HG02884 (cell line): Measurements from ENCODE around the gene DAZAP1.

ENCODE experiments used
- ATAC-seq: cut with Tn5 transposase; IDR thresholded peaks from one replicate; pipeline ENCODE4 v1.9.1; 2021; ENCODE audit warnings: mild to moderate bottlenecking, moderate library complexity; ENCODE audit not compliant: unreplicated experiment

The DAZAP1 gene

DNA sequence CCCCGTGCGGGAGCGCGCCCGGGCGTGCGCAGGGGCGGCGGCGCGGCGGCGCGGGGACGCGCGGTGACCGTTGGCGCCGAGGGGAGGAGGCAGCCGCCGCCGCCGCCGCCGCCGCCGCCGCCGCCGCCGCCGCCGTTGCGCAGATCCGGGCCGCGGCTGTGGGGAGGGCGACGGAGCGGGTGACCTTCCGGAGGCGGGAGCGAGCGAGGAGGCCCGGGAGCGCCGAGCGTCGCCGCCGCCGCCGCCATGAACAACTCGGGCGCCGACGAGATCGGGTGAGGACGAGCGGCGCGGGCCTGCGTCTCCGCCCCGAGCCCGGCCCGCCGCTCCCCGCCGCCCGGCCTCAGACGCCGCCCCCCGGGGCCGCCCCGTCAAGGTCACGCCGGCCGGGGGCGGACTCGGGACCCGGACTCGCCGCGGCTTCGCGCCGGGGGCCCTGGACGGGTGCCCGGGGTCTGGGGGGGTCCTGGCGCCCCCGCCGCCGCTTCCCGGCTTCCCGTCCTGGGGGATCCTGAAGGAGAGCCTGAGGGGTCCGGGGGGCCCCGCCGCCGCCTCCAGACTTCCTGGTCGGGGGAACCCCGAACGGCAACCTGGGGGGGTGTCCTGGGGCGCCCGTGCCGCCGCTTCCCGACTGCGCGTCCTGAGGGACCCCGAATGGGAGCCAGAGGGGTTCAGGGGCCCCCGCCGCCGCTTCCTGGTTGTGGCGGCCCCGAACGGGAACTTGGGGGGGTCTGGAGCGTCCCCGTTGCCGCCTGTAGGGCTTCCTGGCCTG lies at the start of gene DAZAP1:
DAZAP1 (plus strand) TSS at position 59 of the 772 bp plus-strand sequence; CDS start at position 247, 188 bp downstream.
- peak; percentile 22 for ATAC-seq

- ATAC-seq, result no peak
These were observed 47.1 kb upstream of the DAZAP1 start for GRCh38 chr19:1360126-1360817.

DNA sequence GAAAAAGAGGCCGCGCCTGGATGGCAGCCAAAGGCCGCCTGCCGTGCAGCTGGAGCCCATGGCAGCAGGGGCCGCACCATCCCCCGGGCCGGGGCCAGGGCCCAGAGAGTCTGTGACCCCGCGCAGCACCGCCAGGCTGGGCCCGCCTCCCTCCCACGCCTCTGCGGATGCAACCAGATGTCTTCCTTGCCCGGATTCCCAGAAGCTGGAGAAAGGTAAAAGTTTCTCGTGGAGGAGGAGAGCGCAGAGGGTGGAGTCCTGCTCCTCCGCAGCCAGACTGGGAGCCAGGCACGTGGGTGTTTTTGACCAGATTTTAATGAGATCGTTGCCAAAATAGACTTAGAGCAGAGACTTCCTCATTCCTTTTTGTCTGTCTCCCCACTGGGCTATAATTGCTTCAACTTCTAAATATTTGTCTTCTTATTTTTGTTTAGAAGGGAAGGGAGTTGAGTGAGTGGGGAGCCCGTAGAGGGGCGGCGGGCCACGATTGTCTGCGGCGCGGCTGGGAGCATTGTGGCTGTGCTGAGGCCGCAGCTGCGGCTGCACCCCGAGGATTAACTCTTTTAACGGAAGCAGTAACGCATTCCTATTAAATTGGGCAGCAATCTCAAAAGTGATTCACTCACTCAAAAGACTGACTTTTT lies 46.4 kb upstream of the DAZAP1 start:
- no peak for ATAC-seq

DNA sequence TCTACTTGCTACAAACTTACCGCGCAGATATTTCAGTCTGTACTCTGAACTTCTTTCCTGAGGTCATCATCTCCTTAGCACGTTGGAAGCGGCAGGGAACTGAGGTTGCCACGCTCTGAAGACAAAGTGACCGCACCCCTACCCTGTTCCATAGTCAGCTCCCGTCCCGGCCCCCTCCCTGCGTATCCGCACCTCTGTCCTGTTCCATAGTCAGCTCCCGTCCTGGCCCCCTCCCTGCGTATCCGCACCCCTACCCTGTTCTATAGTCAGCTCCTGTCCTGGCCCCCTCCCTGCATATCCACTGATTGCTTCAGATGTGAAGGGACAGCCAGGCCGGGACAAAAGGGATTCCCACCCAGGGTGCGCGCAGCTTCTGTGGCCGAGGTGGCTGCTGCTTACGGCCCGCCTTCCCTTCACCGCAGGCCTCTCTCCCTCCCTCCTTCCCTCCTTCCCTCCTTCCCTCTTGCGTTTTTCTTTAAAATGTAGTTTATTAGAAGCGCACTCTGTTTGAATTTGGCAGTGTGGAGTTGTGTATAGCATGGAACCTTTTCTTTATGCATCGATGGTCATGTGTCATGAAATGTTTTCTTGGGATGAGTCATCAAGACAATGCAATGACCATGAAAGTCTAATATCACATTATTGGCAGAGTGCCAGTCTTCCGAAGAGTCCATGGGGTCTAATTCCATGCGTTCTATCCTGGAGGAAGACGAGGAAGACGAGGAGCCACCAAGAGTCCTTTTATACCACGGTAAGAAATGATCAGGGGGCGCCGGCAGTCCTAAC lies 45.6 kb upstream of the DAZAP1 start:
- ATAC-seq, result no peak

DNA sequence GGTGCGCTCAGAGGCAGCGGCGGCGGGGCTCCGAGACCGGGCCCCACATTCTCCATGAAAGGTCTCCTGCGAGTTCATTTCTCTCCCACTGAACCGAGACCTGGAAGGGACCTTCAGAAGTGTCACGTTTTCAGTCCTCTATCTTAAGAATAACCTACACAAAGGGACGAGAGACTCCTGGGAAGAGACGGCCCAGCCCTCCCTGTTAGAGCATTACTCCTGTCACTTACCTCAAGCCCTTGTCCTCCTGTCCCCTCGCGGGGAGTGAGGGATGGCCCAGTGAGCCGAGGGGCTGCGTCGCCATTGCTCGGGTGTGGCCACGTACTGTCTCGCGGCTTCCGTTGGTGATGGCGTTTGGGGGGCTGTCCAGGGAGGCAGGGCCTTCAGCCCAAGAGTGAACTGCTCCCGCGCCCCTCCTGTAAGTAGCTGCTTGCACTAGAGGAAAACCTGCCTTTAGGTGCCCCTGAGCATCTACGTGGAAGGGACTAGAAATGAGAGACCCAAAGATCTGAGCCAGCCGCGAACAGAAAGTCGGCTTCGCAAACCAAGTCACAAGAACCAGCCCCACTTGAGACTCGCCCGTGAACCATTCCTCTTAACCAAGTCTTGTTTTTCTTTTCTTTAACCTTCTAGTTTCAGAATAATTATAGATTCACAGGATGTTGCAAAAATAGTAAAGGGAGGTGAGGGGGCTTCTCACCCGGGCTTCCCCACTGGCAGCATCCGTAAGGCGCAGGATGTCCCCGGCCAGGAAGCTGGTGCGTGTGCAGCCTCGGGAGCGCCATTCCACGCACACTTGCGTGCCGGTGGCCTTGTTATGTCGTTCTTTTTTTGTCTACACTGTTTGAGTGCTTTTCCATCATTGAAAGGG lies 44.8 kb upstream of the DAZAP1 start:
- ATAC-seq, result no peak

DNA sequence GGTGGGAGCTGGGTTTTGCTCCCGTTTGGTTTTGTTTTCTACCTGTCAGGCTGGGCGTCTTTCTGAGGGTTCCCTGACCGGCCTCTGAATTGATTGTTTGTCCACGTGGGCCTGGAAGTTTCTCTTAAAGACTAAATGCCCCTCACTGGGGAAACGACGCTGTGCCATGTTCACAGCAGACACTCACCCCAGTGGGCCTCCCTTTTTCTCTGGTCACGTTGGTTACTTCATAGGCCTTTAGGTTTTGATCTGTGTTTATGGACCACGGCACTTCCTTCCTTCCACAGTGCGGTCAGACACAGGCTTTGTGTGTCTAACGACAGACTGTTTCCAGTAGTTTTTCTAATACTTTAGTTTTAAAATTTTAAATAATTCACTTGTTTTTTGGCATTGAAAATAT lies 43.8 kb upstream of the DAZAP1 start:
- ATAC-seq, result no peak

DNA sequence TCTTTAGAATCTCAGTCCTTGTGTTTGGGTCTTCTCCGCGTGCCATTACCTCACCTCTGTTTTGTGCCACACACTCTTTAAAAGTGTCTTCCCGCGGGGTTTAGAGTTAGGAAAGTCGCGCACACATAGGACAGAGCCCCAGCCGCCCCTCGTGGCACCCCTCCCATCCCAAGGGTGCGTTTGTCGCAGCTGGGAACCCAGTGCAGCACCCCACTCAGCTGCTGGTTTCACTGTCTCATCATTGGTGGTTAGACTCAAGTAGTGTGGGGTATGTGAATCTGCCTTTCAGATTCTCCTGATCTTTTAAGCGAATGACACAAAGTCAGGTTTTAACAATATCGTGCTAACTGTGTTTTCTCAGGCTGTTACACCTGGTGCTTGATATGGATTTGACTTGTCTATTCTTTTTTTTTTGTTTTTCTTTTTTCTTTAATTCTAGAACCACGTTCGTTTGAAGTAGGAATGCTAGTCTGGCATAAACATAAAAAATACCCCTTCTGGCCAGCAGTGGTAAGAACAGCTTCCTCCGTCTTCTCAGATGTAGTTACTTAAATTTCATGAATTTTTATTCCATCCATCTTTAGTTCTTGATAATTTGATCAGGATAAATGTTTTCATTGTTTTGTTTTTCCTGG lies 43.2 kb upstream of the DAZAP1 start:
- no peak for ATAC-seq

- ATAC-seq, result no peak
These were observed 41.8 kb upstream of the DAZAP1 start for GRCh38 chr19:1365319-1366269.

- no peak for ATAC-seq
These were observed 41.1 kb upstream of the DAZAP1 start for GRCh38 chr19:1366296-1366695.

- no peak for ATAC-seq
These were observed 40.2 kb upstream of the DAZAP1 start for GRCh38 chr19:1366899-1367870.

- ATAC-seq, result no peak
These were observed 38.1 kb upstream of the DAZAP1 start for GRCh38 chr19:1369214-1369805.

DNA sequence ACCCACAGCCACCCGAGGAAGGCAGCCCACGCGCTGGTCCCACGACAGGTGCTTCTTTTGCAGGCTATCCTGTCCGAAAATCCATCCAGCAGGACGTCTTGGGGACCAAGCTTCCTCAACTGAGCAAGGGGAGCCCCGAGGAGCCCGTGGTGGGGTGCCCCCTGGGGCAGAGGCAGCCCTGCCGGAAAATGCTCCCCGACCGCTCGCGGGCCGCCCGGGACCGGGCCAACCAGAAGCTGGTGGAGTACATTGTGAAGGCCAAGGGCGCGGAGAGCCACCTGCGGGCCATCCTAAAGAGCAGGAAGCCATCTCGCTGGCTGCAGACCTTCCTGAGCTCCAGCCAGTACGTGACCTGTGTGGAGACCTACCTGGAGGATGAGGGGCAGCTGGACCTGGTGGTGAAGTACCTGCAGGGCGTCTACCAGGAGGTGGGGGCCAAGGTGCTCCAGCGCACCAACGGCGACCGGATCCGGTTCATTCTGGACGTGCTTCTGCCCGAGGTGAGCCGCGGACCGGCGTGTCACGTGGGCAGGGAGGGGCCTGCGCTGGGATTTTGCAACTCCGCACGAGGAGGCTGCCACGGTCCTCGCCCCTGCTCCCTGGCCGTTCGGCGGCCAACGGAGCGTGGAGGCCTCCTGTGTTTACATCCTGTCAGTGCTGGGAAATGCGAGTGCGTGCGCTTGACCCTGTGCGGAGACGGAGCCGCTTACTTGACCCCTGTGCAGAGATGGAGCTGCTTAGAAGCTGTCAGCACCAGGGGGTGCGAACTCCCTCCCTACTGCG lies 36.6 kb upstream of the DAZAP1 start:
- no peak for ATAC-seq

DNA sequence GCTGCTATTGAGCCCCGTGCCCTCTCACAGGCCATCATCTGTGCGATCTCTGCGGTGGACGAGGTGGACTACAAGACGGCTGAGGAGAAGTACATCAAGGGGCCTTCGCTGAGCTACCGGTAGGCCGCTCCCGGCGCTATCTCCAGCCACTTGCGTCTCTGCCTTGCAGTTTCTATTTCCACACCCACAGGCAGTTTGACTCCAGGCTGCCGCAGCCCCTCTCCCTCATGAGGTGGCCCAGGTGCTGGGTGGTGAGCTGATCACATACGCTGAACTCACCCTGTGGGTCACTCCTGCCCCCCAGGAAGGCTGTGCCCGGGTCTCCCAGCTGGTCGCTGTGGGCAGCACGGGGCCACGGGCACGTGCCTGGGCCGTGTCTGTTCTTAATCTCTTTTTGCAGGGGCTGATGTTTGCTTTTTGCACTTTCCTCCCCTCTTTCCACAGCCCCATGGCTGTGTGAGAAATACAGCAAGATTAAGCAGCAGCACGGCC lies 34.3 kb upstream of the DAZAP1 start:
- no peak for ATAC-seq

- ATAC-seq, result no peak
These were observed 33.7 kb upstream of the DAZAP1 start for GRCh38 chr19:1373534-1374249.

GRCh38 chr19:1374250-1374577 lies 33.2 kb upstream of the DAZAP1 start:
- no peak for ATAC-seq

- no peak for ATAC-seq
These were observed 31.0 kb upstream of the DAZAP1 start for GRCh38 chr19:1376415-1376805.
